Measurements from ENCODE around the gene MT1F. TPM values are rescaled to one million over a fixed set of nuclear protein-coding genes. Genes with fewer than 3 reads are reported as not detected.

MT1F gene
- total and polyA plus RNA-seq, 2 donors: 0.95 to 10.3 TPM

- Histone ChIP-seq H3K36me3 (ENCODE audit: insufficient read depth) (no peaks in the 10 kb centered on the region), H3K27ac (ENCODE audit: low read depth) (no peak overlapping the region), H3K4me1 (ENCODE audit: insufficient read depth) (no peaks in the 10 kb centered on the region), H3K4me3 (ENCODE audit: low read depth, low read length) (no peak overlapping the region)
- DNase-seq (ENCODE audit: extremely low spot score): no peak
- 87% methylated on average over 5 of the region's 5 CpGs for WGBS
Measured at GRCh38 chr16:56697456-56698155, 39.8 kb downstream of the MT1F start.

GRCh38 chr16:56700195-56700594 lies 42.4 kb downstream of the MT1F start:
- DNase-seq (ENCODE audit: extremely low spot score): no peak
- Histone ChIP-seq H3K27ac (ENCODE audit: low read depth) (no peak overlapping the region), H3K4me1 (ENCODE audit: insufficient read depth) (no peaks in the 10 kb centered on the region), H3K4me3 (ENCODE audit: low read depth, low read length) (no peak overlapping the region), H3K36me3 (ENCODE audit: insufficient read depth) (no peaks in the 10 kb centered on the region)
- 94% methylated on average over 1 of the region's 1 CpG for WGBS

- H3K4me3 ChIP-seq (ENCODE audit: low read depth, low read length): no peak overlapping the region
- H3K36me3 ChIP-seq (ENCODE audit: insufficient read depth): no peaks in the 10 kb centered on the region
- H3K27ac ChIP-seq (ENCODE audit: low read depth): no peak overlapping the region
- WGBS: 97% methylated on average over 1 of the region's 1 CpG
- no peak for DNase-seq (ENCODE audit: extremely low spot score)
- no peaks in the 10 kb centered on the region for H3K4me1 ChIP-seq (ENCODE audit: insufficient read depth)
Measured at GRCh38 chr16:56700631-56701030, 42.9 kb downstream of the MT1F start.

- Histone ChIP-seq H3K4me3 (ENCODE audit: low read depth, low read length) (no peak overlapping the region), H3K27ac (ENCODE audit: low read depth) (no peak overlapping the region), H3K36me3 (ENCODE audit: insufficient read depth) (no peaks in the 10 kb centered on the region), H3K4me1 (ENCODE audit: insufficient read depth) (no peaks in the 10 kb centered on the region)
- 89% methylated on average over 7 of the region's 7 CpGs for WGBS
- no peak for DNase-seq (ENCODE audit: extremely low spot score)
Measured at GRCh38 chr16:56701534-56701933, 43.8 kb downstream of the MT1F start.

GRCh38 chr16:56702836-56703235 lies 45.1 kb downstream of the MT1F start:
- no peak for DNase-seq (ENCODE audit: extremely low spot score)
- Histone ChIP-seq H3K36me3 (ENCODE audit: insufficient read depth) (no peaks in the 10 kb centered on the region), H3K4me1 (ENCODE audit: insufficient read depth) (no peaks in the 10 kb centered on the region), H3K27ac (ENCODE audit: low read depth) (no peak overlapping the region), H3K4me3 (ENCODE audit: low read depth, low read length) (no peak overlapping the region)
- 86% methylated on average over 5 of the region's 5 CpGs for WGBS

Other genes starting within 250 kb of the MT1F start
- 120 TPM for gene AMFR, start 232.4 kb upstream of the MT1F start, total RNA-seq
- 82.6 TPM for gene AMFR, start 232.4 kb upstream of the MT1F start, polyA plus RNA-seq
- gene NUDT21, start 206.6 kb upstream of the MT1F start, total RNA-seq: 144 TPM
- 47.3 TPM for gene NUDT21, start 206.6 kb upstream of the MT1F start, polyA plus RNA-seq
- 58.2 TPM for gene OGFOD1, start 206.4 kb upstream of the MT1F start, total RNA-seq
- 25.8 TPM for gene OGFOD1, start 206.4 kb upstream of the MT1F start, polyA plus RNA-seq
- gene BBS2, start 137.9 kb upstream of the MT1F start, total RNA-seq: 83.1 TPM
- 34.5 TPM for gene BBS2, start 137.9 kb upstream of the MT1F start, polyA plus RNA-seq
- not detected for gene MT4, start 92.9 kb upstream of the MT1F start, total RNA-seq
- not detected for gene MT4, start 92.9 kb upstream of the MT1F start, polyA plus RNA-seq
- gene MT3, start 68.4 kb upstream of the MT1F start, total RNA-seq: 1.1 TPM
- 8.7 TPM for gene MT3, start 68.4 kb upstream of the MT1F start, polyA plus RNA-seq
- gene MT2A, start 49.4 kb upstream of the MT1F start, total RNA-seq: 8.2 TPM
- 890 TPM for gene MT2A, start 49.4 kb upstream of the MT1F start, polyA plus RNA-seq
- gene MT1E, start 32.2 kb upstream of the MT1F start, total RNA-seq: 14.7 TPM
- 189 TPM for gene MT1E, start 32.2 kb upstream of the MT1F start, polyA plus RNA-seq
- gene MT1M, start 25.3 kb upstream of the MT1F start, total RNA-seq: 0.48 TPM
- 182 TPM for gene MT1M, start 25.3 kb upstream of the MT1F start, polyA plus RNA-seq
- gene MT1A, start 19.3 kb upstream of the MT1F start, total RNA-seq: not detected
- 244 TPM for gene MT1A, start 19.3 kb upstream of the MT1F start, polyA plus RNA-seq
- gene MT1B, start 6.1 kb upstream of the MT1F start, total RNA-seq: not detected
- not detected for gene MT1B, start 6.1 kb upstream of the MT1F start, polyA plus RNA-seq
- gene MT1G, start 10.1 kb downstream of the MT1F start, total RNA-seq: not detected
- gene MT1G, start 10.1 kb downstream of the MT1F start, polyA plus RNA-seq: 55.5 TPM
- gene MT1H, start 11.9 kb downstream of the MT1F start, total RNA-seq: not detected
- not detected for gene MT1H, start 11.9 kb downstream of the MT1F start, polyA plus RNA-seq
- gene MT1X, start 24.5 kb downstream of the MT1F start, total RNA-seq: 10.8 TPM
- gene MT1X, start 24.5 kb downstream of the MT1F start, polyA plus RNA-seq: 1,604 TPM
- 49.0 TPM for gene NUP93, start 72.2 kb downstream of the MT1F start, total RNA-seq
- 25.1 TPM for gene NUP93, start 72.2 kb downstream of the MT1F start, polyA plus RNA-seq
- gene SLC12A3, start 207.2 kb downstream of the MT1F start, total RNA-seq: 0.16 TPM
- gene SLC12A3, start 207.2 kb downstream of the MT1F start, polyA plus RNA-seq: 0.06 TPM